Tibial nerve (tissue), 4 donors: ENCODE results near the gene RIMKLB. TPM values are rescaled to one million over a fixed set of nuclear protein-coding genes. Genes with fewer than 3 reads are reported as not detected.

Experiments
- DNase-seq, 2 donors: peaks; one replicate each; pipeline ENCODE4 v3.0.0-alpha.2; 2019; ENCODE audit warnings: low spot score in 2 of 2
- H3K27ac ChIP-seq, 4 donors: fragments of 200-600 bp; sonication (generic) in 3 of 4; one replicate each; pipeline ENCODE4 v1.5.1; 2017 to 2019; ENCODE audit warnings: mild to moderate bottlenecking in 1 of 4
- H3K27me3 ChIP-seq, 2 donors: fragments of 200-600 bp; sonication (generic) in 1 of 2; one replicate each; pipeline versions ENCODE4 v1.5.1 to v1.6.0; 2017 to 2019
- H3K36me3 ChIP-seq, 3 donors: fragments of 200-600 bp; sonication (generic); one replicate each; pipeline ENCODE4 v1.5.1; 2018 to 2019
- H3K4me1 ChIP-seq, 4 donors: fragments of 200-600 bp; sonication (generic) in 3 of 4; one replicate each; pipeline ENCODE4 v1.5.1; 2017 to 2019
- H3K4me3 ChIP-seq, 4 donors: fragments of 200-600 bp; sonication (generic) in 3 of 4; one replicate each; pipeline ENCODE4 v1.5.1; 2017 to 2019; ENCODE audit warnings: mild to moderate bottlenecking in 1 of 4, moderate library complexity in 1 of 4
- H3K9me3 ChIP-seq, 4 donors: fragments of 200-600 bp; sonication (generic) in 3 of 4; one replicate each; pipeline ENCODE4 v1.5.1; 2017 to 2019
- EP300 ChIP-seq, 2 donors: sonication (generic); formaldehyde crosslinking; IDR thresholded peaks; one replicate each; pipeline ENCODE4 v1.6.1; 2017; ENCODE audit warnings: antibody characterized with exemption in 2 of 2, mild to moderate bottlenecking in 1 of 2
- POLR2A ChIP-seq, 2 donors: fragments of 450-650 bp; IDR thresholded peaks; one replicate each; pipeline ENCODE4 v1.6.1; 2017; ENCODE audit warnings: antibody characterized with exemption in 2 of 2, mild to moderate bottlenecking in 2 of 2, moderate library complexity in 2 of 2
- WGBS, 2 donors: methylation state at CpG; one replicate each; pipeline ENCODE4 v1.1.5; 2018; 5-methylcytosine and 5-hydroxymethylcytosine counted together
- total RNA-seq, 4 donors: library from RNA; depleted of rRNA; stranded (reverse); fragments of >200 nt; gene quantifications; one replicate each; pipeline ENCODE4 v1.1.0, GENCODE V29; 2016
- TF ChIP-seq, protein P1 (sequence below), 5 experiments: fragments of 200-600 bp in 3 of 5; fragments of 450-650 bp in 2 of 5; sonication (generic) in 3 of 5; IDR thresholded peaks; one replicate each; pipeline ENCODE4 v1.5.1; 2016 to 2019; ENCODE audit warnings: antibody characterized with exemption in 5 of 5, mild to moderate bottlenecking in 3 of 5, moderate library complexity in 2 of 5

RIMKLB gene, protein sequence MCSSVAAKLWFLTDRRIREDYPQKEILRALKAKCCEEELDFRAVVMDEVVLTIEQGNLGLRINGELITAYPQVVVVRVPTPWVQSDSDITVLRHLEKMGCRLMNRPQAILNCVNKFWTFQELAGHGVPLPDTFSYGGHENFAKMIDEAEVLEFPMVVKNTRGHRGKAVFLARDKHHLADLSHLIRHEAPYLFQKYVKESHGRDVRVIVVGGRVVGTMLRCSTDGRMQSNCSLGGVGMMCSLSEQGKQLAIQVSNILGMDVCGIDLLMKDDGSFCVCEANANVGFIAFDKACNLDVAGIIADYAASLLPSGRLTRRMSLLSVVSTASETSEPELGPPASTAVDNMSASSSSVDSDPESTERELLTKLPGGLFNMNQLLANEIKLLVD
- total RNA-seq: 10 to 100 TPM; 53.4 to 76.6 (median 68.9) TPM

DNA sequence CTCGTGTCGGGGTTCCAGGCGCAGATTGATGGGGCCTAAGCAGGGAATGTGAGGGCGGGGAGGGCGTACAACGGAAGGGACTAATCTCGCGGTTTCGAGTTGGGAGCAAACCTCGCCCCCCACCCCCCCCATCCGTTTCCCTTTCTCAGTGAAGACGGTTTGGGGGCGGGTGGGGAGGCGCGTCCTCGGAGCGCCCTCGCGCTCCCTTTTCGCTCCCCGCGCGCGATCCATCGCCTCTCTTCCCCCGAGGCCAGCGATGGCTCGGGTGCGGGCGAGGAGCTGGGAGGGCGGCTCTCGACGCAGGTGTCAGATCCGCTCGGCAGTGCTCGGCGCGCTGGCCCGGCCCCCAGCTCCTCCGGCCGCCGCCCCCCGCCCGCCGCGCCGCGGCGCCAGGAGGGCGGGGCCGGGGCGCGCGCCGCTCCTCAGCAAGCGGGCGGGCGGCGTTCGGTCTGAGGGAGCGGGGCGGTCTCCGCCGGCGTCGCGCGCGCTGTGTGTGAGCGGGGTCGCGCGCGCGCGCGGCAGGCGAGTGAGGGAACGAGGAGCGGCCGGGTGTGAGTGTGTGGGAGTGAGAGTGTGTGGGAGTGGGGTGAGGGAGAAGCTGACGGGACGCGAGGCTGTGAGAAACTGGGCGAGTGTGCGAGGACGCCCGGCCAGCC, at the start of gene RIMKLB:
Gene RIMKLB, plus strand, starts transcription at position 516 of the 656 bp plus-strand sequence. CDS start 15,876 bp downstream, outside the sequence.
- 0% methylated on average over 36 to 40 of the region's 88 CpGs for WGBS, 2 donors
- H3K4me3 ChIP-seq: peak within 1 kb of the TSS; percentile 68 to 100 (median 90)
- no peaks in the 10 kb centered on the region for H3K9me3 ChIP-seq
- no peaks in the 10 kb centered on the region for H3K27me3 ChIP-seq
- TF ChIP-seq, protein P1, sequence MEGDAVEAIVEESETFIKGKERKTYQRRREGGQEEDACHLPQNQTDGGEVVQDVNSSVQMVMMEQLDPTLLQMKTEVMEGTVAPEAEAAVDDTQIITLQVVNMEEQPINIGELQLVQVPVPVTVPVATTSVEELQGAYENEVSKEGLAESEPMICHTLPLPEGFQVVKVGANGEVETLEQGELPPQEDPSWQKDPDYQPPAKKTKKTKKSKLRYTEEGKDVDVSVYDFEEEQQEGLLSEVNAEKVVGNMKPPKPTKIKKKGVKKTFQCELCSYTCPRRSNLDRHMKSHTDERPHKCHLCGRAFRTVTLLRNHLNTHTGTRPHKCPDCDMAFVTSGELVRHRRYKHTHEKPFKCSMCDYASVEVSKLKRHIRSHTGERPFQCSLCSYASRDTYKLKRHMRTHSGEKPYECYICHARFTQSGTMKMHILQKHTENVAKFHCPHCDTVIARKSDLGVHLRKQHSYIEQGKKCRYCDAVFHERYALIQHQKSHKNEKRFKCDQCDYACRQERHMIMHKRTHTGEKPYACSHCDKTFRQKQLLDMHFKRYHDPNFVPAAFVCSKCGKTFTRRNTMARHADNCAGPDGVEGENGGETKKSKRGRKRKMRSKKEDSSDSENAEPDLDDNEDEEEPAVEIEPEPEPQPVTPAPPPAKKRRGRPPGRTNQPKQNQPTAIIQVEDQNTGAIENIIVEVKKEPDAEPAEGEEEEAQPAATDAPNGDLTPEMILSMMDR (IDR thresholded peaks at IDR 0.05): peak in 1 of 5 experiments; percentile 3
- TF ChIP-seq POLR2A (IDR thresholded peaks at IDR 0.05) (peak; percentile 81 to 87), EP300 (IDR thresholded peaks at IDR 0.05) (peak in 1 of 2 donors; percentile 67)
- no peaks in the 10 kb centered on the region for H3K36me3 ChIP-seq
- DNase-seq: peak; percentile 77 to 79
- H3K27ac ChIP-seq: peak within 1 kb of the TSS; percentile 85 to 99 (median 93)
- peaks cover 0 to 60% (median 10%) of the 10 kb centered on the region in 4 donors for H3K4me1 ChIP-seq

DNA sequence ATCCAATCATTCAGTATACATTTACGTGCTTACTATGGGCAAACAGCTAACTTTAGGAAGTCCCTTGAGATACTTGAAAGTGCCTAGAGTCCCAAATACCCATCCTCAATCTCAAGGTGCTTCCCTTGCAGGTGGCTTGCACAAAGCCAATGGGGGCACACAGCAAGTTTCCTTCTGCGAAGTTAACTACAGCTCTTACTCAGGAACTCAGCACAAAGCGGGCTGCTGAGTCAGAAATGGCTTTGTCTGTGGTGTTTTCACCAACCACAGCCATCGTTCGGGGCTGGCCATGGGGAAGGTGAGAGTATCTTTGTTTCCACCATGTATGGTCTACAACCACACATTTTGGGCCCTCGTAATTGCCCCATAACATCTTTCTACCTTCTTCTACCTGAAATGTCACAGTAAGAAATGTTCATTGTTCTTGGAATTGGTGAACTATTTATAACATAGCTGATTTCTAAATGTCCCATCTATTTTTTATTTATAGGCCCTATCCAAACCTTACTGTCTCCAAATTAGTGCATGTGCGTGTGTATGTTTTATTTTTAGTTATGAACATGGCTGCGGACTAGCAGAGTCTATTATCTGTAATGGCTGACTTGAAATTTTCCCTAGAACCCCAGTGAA, 49.1 kb upstream of the RIMKLB start:
- TF ChIP-seq POLR2A (IDR thresholded peaks at IDR 0.05): no peak
- Histone ChIP-seq H3K9me3 (no peaks in the 10 kb centered on the region), H3K27me3 (no peaks in the 10 kb centered on the region), H3K4me1 (no peaks in the 10 kb centered on the region), H3K4me3 (no peak overlapping the region), H3K36me3 (peaks cover 0 to 3% (median 0%) of the 10 kb centered on the region in 3 donors), H3K27ac (no peak overlapping the region)
- WGBS, 2 donors: 85 to 87% methylated on average over 8 of the region's 8 CpGs
- DNase-seq: no peak

DNA sequence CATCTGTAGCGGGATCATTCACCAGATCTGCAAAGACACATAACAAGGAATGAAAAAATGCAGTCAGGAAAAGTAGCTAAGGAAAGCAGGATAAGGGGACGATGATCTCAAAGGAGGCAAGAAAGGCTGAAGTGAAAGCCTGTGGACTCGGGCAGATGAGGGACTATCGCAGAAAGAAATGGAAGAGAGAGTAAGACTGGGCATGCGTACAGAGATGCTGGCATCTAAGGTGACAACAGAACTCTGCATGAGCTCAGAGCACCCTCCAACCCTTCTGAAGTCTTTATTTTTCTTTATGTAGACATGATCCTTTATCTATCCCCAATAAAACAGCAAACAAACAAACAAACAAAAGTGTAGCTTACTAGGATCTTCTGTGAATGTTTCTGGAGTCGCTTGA, 42.4 kb upstream of the RIMKLB start:
- no peak for TF ChIP-seq EP300 (IDR thresholded peaks at IDR 0.05)
- TF ChIP-seq, protein P1 (IDR thresholded peaks at IDR 0.05): no peak
- TF ChIP-seq POLR2A (IDR thresholded peaks at IDR 0.05): no peak
- WGBS, 2 donors: 74% methylated on average over 6 of the region's 6 CpGs
- no peak for DNase-seq
- no peak overlapping the region for H3K4me3 ChIP-seq
- H3K27me3 ChIP-seq: no peaks in the 10 kb centered on the region
- H3K4me1 ChIP-seq: peaks cover 0 to 12% (median 0%) of the 10 kb centered on the region in 4 donors
- no peaks in the 10 kb centered on the region for H3K36me3 ChIP-seq
- no peak overlapping the region for H3K27ac ChIP-seq
- H3K9me3 ChIP-seq: peaks cover 0 to 2% (median 0%) of the 10 kb centered on the region in 4 donors

DNA sequence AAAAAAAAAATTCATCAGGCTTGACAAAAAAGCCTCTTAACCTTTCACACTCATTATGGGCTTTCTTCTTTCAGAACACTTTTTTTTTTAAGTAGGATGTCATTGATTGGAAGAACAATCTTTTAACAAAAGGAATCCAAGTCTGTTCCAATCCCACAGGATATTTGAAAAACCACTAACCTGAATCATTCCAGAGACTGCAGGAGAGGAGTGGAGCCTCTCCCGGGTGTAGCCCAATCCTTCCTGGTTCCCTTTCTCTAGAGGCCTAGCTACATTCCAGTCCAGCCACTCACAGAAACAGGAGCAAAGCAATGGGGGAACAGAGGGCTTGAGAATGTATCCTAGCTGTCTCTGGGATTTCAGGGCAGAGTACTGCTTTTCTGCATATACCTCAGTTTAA, 39.4 kb upstream of the RIMKLB start:
- Histone ChIP-seq H3K36me3 (no peaks in the 10 kb centered on the region), H3K27ac (peak overlapping the region in 2 of 4 donors; percentile 61 to 87), H3K4me1 (peaks cover 0 to 14% (median 0%) of the 10 kb centered on the region in 4 donors), H3K27me3 (no peaks in the 10 kb centered on the region), H3K4me3 (no peak overlapping the region), H3K9me3 (peaks cover 0 to 2% (median 0%) of the 10 kb centered on the region in 4 donors)
- WGBS, 2 donors: 12 to 15% methylated on average over 1 of the region's 1 CpG
- DNase-seq: no peak
- TF ChIP-seq POLR2A (IDR thresholded peaks at IDR 0.05) (no peak), EP300 (IDR thresholded peaks at IDR 0.05) (peak in 1 of 2 donors; percentile 25)
- TF ChIP-seq, protein P1 (IDR thresholded peaks at IDR 0.05): no peak

DNA sequence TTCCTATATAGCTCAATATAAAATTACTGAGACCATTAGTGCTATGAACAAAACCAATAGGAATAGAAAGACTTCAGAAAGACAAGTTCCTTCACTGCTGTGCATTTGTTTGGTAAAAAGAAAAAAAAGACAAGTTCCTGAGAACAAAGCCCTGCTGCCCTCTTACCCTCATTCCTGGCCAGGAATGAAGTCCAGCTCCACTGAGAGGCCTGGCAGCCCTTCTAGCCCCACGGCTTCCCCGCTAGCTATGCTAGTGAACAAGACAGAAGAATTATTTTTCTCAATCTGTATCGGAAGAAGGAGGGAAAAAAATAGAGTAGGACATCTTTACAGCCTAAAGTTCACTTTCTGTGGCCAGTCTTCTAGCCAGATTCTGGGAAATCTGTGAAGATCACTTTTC, 36.8 kb upstream of the RIMKLB start:
- H3K27me3 ChIP-seq: no peaks in the 10 kb centered on the region
- H3K4me1 ChIP-seq: peaks cover 0 to 26% (median 3%) of the 10 kb centered on the region in 4 donors
- H3K36me3 ChIP-seq: no peaks in the 10 kb centered on the region
- peak overlapping the region in 3 of 4 donors; percentile 9 to 92 (median 87) for H3K27ac ChIP-seq
- H3K9me3 ChIP-seq: peaks cover 0 to 2% (median 0%) of the 10 kb centered on the region in 4 donors
- 39 to 41% methylated on average over 3 of the region's 3 CpGs for WGBS, 2 donors
- TF ChIP-seq POLR2A (IDR thresholded peaks at IDR 0.05) (no peak), EP300 (IDR thresholded peaks at IDR 0.05) (no peak)
- TF ChIP-seq, protein P1 (IDR thresholded peaks at IDR 0.05): no peak
- no peak for DNase-seq
- peak overlapping the region in 2 of 4 donors; percentile 37 to 49 for H3K4me3 ChIP-seq
